Calu3 (cell line): Measurements from ENCODE around the gene STRIP1. TPM values are rescaled to one million over a fixed set of nuclear protein-coding genes. Genes with fewer than 3 reads are reported as not detected.

Experiments
- BruUV-seq: library from RNA; stranded (reverse); fragments of 400-500 nt; replicated peaks from 2 replicates; lab custom pipeline; 2021; lab: Mats Ljungman, UMichigan
- CTCF ChIA-PET: fragments of 300-600 bp; sonication (Branson Sonifier 250); formaldehyde crosslinking; loops from one replicate; lab custom pipeline; 2022; ENCODE audit warnings: antibody characterized with exemption; lab: Charles Lee
- DNase-seq: peaks from one replicate; pipeline ENCODE4 v3.0.0; 2022
- H3K27ac Mint-ChIP-seq: one replicate; pipeline ENCODE4 v1.8.0; 2022; ENCODE audit warnings: mixed read lengths; ENCODE audit not compliant: unreplicated experiment
- H3K27me3 Mint-ChIP-seq: one replicate; pipeline ENCODE4 v1.8.0; 2022; ENCODE audit warnings: mixed read lengths; ENCODE audit not compliant: unreplicated experiment
- H3K36me3 Mint-ChIP-seq: one replicate; pipeline ENCODE4 v1.8.0; 2022; ENCODE audit warnings: mild to moderate bottlenecking, moderate library complexity, mixed read lengths; ENCODE audit not compliant: insufficient read depth, unreplicated experiment
- H3K4me1 Mint-ChIP-seq: one replicate; pipeline ENCODE4 v1.8.0; 2022; ENCODE audit warnings: mild to moderate bottlenecking, low read depth, mixed read lengths; ENCODE audit not compliant: unreplicated experiment
- H3K4me3 Mint-ChIP-seq: one replicate; pipeline ENCODE4 v1.8.0; 2022; ENCODE audit warnings: mild to moderate bottlenecking, low read depth, moderate library complexity, mixed read lengths; ENCODE audit not compliant: unreplicated experiment
- H3K9me3 Mint-ChIP-seq: one replicate; pipeline ENCODE4 v1.8.0; 2022; ENCODE audit warnings: low read depth, mixed read lengths; ENCODE audit not compliant: unreplicated experiment
- CTCF ChIP-seq: fragments of 200-600 bp; IDR thresholded peaks from one replicate; pipeline ENCODE4 v1.8.0; 2022; ENCODE audit warnings: antibody characterized with exemption; ENCODE audit not compliant: unreplicated experiment
- intact Hi-C: fragments of 100-400 bp; cut with micrococcal nuclease; formaldehyde crosslinking; loops from one replicate; pipeline ENCODE4 v1.10.0; 2022; ENCODE audit not compliant: unreplicated experiment
- total RNA-seq: library from RNA; stranded (reverse); gene quantifications from 2 replicates; pipeline ENCODE4 v1.2.3, GENCODE V29; 2022

The STRIP1 gene
- total RNA-seq, 1 experiment from 2014 or later: 27.5 TPM

GRCh38 chr1:109997204-109997866, 37.1 kb upstream of the STRIP1 start:
- CTCF ChIA-PET: interaction anchor here (0.6 kb wide), 1 partner anchor 13 kb away, joined by 4 read pairs; the partner anchor contains the start of gene AHCYL1
- no TSS peak for BruUV-seq
- TF ChIP-seq CTCF: no peak
- Mint-ChIP-seq H3K27ac (peak overlapping the region; percentile 18), H3K27me3 (no peaks in the 10 kb centered on the region), H3K9me3 (no peaks in the 10 kb centered on the region), H3K4me3 (no peak overlapping the region), H3K4me1 (peaks cover 13% of the 10 kb centered on the region), H3K36me3 (no peaks in the 10 kb centered on the region)
- intact Hi-C loops: no loop called here
- DNase-seq: no peak

- H3K36me3 Mint-ChIP-seq: no peaks in the 10 kb centered on the region
- no peak for TF ChIP-seq CTCF
- CTCF ChIA-PET: interaction anchor here (0.6 to 0.9 kb wide), 2 partner anchors 9 to 13 kb away, joined by 4 read pairs; partner anchors contain the start of gene AHCYL1
- no peak for DNase-seq
- peaks cover 18% of the 10 kb centered on the region for H3K4me1 Mint-ChIP-seq
- H3K27me3 Mint-ChIP-seq: no peaks in the 10 kb centered on the region
- intact Hi-C loops: no loop called here
- no TSS peak for BruUV-seq
- H3K9me3 Mint-ChIP-seq: no peaks in the 10 kb centered on the region
- H3K27ac Mint-ChIP-seq: no peak overlapping the region
- no peak overlapping the region for H3K4me3 Mint-ChIP-seq
Measured at GRCh38 chr1:109997867-109998229, 36.6 kb upstream of the STRIP1 start.

DNA sequence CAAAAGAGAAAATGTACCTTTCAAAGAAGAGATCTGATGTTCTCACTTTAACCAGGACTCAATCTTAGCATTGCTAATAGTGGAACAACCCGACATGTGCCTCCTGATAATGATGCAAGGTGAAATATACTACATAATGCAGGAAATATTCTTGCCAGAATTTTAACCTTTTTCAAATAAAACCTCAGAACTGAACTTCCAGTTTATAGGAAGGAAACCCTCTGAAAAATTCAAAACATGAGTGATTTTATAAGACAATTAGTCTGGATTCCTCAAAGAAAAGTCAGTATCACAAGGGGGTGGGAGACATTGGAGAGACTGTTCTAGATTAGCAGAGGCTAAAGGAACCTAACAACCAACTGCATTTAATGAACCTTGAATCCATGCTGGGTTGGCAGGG, 31.7 kb upstream of the STRIP1 start:
- intact Hi-C loops: no loop called here
- BruUV-seq: no TSS peak
- peaks cover 39% of the 10 kb centered on the region for H3K4me1 Mint-ChIP-seq
- TF ChIP-seq CTCF: no peak
- DNase-seq: no peak
- CTCF ChIA-PET: no interaction called here
- H3K27ac Mint-ChIP-seq: peak overlapping the region; percentile 83
- no peaks in the 10 kb centered on the region for H3K9me3 Mint-ChIP-seq
- no peaks in the 10 kb centered on the region for H3K27me3 Mint-ChIP-seq
- H3K36me3 Mint-ChIP-seq: peaks cover 16% of the 10 kb centered on the region
- peak overlapping the region; percentile 67 for H3K4me3 Mint-ChIP-seq

- no TSS peak for BruUV-seq
Measured at GRCh38 chr1:110003747-110004428, 30.5 kb upstream of the STRIP1 start.

More at GRCh38 chr1:110003747-110004428, 30.5 kb upstream of the STRIP1 start:
- Mint-ChIP-seq H3K27me3 (no peaks in the 10 kb centered on the region), H3K27ac (peak overlapping the region; percentile 83), H3K36me3 (peaks cover 16% of the 10 kb centered on the region), H3K4me3 (peak overlapping the region; percentile 67), H3K4me1 (peaks cover 37% of the 10 kb centered on the region), H3K9me3 (no peaks in the 10 kb centered on the region)
- intact Hi-C loops: no loop called here
- peak; percentile 56 for DNase-seq
- CTCF ChIA-PET: interaction anchor here (0.6 to 1.4 kb wide), 5 partner anchors 19 to 1615 kb away, joined by 3 to 12 read pairs (median 4); partner anchors contain the start of genes AHCYL1 and RAP1A
- TF ChIP-seq CTCF: no peak
